MM.1S (cell line): Measurements from ENCODE around the gene ITM2B.

ENCODE experiments used
- CTCF ChIP-seq: fragments of 300-600 bp; sonication (generic); IDR thresholded peaks from 2 replicates; pipeline ENCODE4 v1.5.1; 2016; ENCODE audit warnings: antibody characterized with exemption, low read length, mixed read lengths
- EZH2phosphoT487 ChIP-seq: fragments of 300-600 bp; sonication (generic); IDR thresholded peaks from 2 replicates; pipeline ENCODE4 v1.6.1; 2018; ENCODE audit warnings: antibody characterized with exemption, low read length

GRCh38 chr13:48260970-48261369 is 28.0 kb downstream of the ITM2B start:
- TF ChIP-seq CTCF: no peak
- no peak for TF ChIP-seq EZH2phosphoT487
